Suprapubic skin (tissue), 4 donors: ENCODE data around the gene EFHD1. TPM values are rescaled to one million over a fixed set of nuclear protein-coding genes. Genes with fewer than 3 reads are reported as not detected.

ENCODE experiments used
- DNase-seq, 2 donors: peaks; one replicate each; pipeline ENCODE4 v3.0.0-alpha.2; 2019; ENCODE audit warnings: low spot score in 2 of 2
- H3K27ac ChIP-seq: fragments of 200-600 bp; sonication (generic); one replicate; pipeline ENCODE4 v1.5.1; 2019
- H3K27me3 ChIP-seq: fragments of 200-600 bp; sonication (generic); one replicate; pipeline ENCODE4 v1.5.1; 2019
- H3K36me3 ChIP-seq: fragments of 200-600 bp; sonication (generic); one replicate; pipeline ENCODE4 v1.5.1; 2019
- H3K4me1 ChIP-seq: fragments of 200-600 bp; sonication (generic); one replicate; pipeline ENCODE4 v1.5.1; 2019
- H3K4me3 ChIP-seq: fragments of 200-600 bp; sonication (generic); one replicate; pipeline ENCODE4 v1.5.1; 2019; ENCODE audit warnings: mild to moderate bottlenecking
- H3K9me3 ChIP-seq: fragments of 200-600 bp; sonication (generic); one replicate; pipeline ENCODE4 v1.5.1; 2019
- EP300 ChIP-seq: sonication (generic); formaldehyde crosslinking; IDR thresholded peaks from one replicate; pipeline ENCODE4 v1.6.1; 2017; ENCODE audit warnings: antibody characterized with exemption
- POLR2A ChIP-seq, 2 donors: fragments of 450-650 bp; IDR thresholded peaks; one replicate each; pipeline ENCODE4 v1.6.1; 2017; ENCODE audit warnings: antibody characterized with exemption in 2 of 2, mild to moderate bottlenecking in 2 of 2, moderate library complexity in 2 of 2
- POLR2AphosphoS5 ChIP-seq, 3 donors: sonication (generic); formaldehyde crosslinking; IDR thresholded peaks; one replicate each; pipeline ENCODE4 v1.6.1; 2017; ENCODE audit warnings: antibody characterized with exemption in 3 of 3
- WGBS: methylation state at CpG from one replicate; pipeline ENCODE4 v1.1.5; 2018; 5-methylcytosine and 5-hydroxymethylcytosine counted together
- total RNA-seq, 4 donors: library from RNA; depleted of rRNA; stranded (reverse); fragments of >200 nt; gene quantifications; one replicate each; pipeline ENCODE4 v1.1.0, GENCODE V29; 2016
- TF ChIP-seq, protein P1 (sequence below), 2 donors: fragments of 200-600 bp in 1 of 2; fragments of 450-650 bp in 1 of 2; sonication (generic) in 1 of 2; IDR thresholded peaks; one replicate each; pipeline ENCODE4 v1.5.1; 2016 to 2019; ENCODE audit warnings: antibody characterized with exemption in 2 of 2, mild to moderate bottlenecking in 1 of 2, moderate library complexity in 1 of 2

Gene EFHD1
- total RNA-seq, 4 donors from 2014 or later = 4.2 to 18.4 (median 16.6) TPM

DNA sequence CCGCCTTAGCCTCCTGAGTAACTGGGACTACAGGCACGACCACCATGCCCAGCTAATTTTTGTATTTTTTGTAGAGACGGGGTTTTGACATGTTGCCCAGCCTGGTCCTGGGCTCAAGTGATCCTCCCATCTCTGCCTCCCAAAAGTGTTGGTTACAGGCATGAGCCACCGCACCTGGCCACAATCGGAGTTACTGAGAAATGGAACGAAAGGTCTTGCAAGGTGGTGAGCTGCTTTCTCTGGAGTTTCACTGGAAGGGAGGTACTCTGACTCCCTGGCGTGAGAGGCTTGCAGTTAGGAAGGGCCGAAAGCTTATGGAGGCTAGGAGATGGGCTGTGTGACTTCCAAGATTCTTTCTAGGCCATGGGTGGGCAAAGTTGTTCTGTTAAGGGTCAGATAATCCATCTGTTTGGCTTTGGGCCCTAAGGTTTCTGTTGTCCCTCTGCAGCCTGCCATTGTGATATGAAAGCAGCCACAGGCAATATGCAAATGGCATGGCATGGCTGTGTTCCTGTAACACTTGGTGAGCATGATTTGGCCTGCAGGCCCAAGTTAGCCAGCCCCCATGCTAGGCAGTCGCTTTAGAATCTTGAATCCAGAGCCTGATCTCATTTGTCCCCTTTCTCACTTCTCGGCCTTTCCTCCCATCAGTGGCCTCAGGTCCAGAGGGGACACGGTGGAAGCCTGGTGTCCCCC is 7.9 kb downstream of the EFHD1 start:
- no peaks in the 10 kb centered on the region for H3K4me1 ChIP-seq
- TF ChIP-seq POLR2A (IDR thresholded peaks at IDR 0.05) (no peak), POLR2AphosphoS5 (IDR thresholded peaks at IDR 0.05) (no peak), EP300 (no peak)
- TF ChIP-seq, protein P1, sequence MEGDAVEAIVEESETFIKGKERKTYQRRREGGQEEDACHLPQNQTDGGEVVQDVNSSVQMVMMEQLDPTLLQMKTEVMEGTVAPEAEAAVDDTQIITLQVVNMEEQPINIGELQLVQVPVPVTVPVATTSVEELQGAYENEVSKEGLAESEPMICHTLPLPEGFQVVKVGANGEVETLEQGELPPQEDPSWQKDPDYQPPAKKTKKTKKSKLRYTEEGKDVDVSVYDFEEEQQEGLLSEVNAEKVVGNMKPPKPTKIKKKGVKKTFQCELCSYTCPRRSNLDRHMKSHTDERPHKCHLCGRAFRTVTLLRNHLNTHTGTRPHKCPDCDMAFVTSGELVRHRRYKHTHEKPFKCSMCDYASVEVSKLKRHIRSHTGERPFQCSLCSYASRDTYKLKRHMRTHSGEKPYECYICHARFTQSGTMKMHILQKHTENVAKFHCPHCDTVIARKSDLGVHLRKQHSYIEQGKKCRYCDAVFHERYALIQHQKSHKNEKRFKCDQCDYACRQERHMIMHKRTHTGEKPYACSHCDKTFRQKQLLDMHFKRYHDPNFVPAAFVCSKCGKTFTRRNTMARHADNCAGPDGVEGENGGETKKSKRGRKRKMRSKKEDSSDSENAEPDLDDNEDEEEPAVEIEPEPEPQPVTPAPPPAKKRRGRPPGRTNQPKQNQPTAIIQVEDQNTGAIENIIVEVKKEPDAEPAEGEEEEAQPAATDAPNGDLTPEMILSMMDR (IDR thresholded peaks at IDR 0.05) = no peak
- H3K36me3 ChIP-seq = no peaks in the 10 kb centered on the region
- H3K4me3 ChIP-seq = no peak overlapping the region
- no peak for DNase-seq
- H3K9me3 ChIP-seq = no peaks in the 10 kb centered on the region
- 96% methylated on average over 11 of the region's 11 CpGs for WGBS
- no peak overlapping the region for H3K27ac ChIP-seq
- H3K27me3 ChIP-seq = no peaks in the 10 kb centered on the region

DNA sequence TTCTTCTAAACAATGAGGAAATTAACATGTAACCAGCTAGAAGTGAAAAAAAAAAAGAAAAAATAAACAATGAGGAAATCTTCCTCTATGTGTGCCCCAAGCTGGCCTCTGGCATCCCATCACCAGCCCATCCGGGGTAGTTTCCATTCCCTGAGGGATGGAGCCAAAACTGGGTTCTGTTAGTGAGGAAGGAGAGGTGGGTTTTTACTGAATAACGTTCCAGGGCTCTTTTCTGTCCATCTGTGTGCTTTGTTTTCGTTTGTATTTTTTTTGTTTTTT is 9.7 kb downstream of the EFHD1 start:
- 58% methylated on average over 3 of the region's 3 CpGs for WGBS
- no peaks in the 10 kb centered on the region for H3K27me3 ChIP-seq
- H3K4me3 ChIP-seq = no peak overlapping the region
- no peak for TF ChIP-seq POLR2A (IDR thresholded peaks at IDR 0.05)
- TF ChIP-seq, protein P1 (IDR thresholded peaks at IDR 0.05) = no peak
- no peak for TF ChIP-seq EP300
- no peak for TF ChIP-seq POLR2AphosphoS5 (IDR thresholded peaks at IDR 0.05)
- H3K27ac ChIP-seq = no peak overlapping the region
- no peaks in the 10 kb centered on the region for H3K9me3 ChIP-seq
- no peak for DNase-seq
- H3K4me1 ChIP-seq = no peaks in the 10 kb centered on the region
- no peaks in the 10 kb centered on the region for H3K36me3 ChIP-seq

DNA sequence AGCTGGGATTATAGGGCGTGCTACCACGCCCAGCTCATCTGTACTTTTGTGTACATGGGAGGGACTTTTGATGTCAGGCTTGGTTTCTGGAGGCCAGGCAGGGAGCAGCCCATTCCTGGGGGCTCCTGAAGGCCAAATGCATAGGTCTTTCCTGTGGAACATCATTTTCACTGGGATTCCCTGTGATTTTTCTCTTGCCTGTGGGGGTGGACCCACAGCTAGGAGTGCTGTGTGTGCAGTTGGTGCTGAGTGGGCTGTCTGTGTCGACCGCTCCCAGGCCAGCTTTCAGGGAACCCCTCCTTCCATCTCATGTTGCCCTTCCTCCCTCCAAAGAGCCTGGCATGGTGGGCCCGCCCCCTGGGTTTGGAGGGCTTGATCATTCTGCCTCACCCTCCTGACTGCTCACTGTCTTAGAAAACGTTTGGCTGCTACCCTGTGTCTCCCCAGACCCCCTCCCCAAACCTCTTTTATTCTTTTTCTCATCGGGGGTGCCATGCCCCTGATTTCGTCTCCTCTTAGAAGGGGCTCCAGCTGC is 10.5 kb downstream of the EFHD1 start:
- H3K9me3 ChIP-seq = no peaks in the 10 kb centered on the region
- no peak overlapping the region for H3K4me3 ChIP-seq
- H3K27ac ChIP-seq = no peak overlapping the region
- TF ChIP-seq POLR2A (IDR thresholded peaks at IDR 0.05) (no peak), EP300 (no peak), POLR2AphosphoS5 (IDR thresholded peaks at IDR 0.05) (no peak)
- TF ChIP-seq, protein P1 (IDR thresholded peaks at IDR 0.05) = no peak
- no peaks in the 10 kb centered on the region for H3K4me1 ChIP-seq
- H3K36me3 ChIP-seq = no peaks in the 10 kb centered on the region
- DNase-seq = no peak
- WGBS = 76% methylated on average over 8 of the region's 8 CpGs
- no peaks in the 10 kb centered on the region for H3K27me3 ChIP-seq

DNA sequence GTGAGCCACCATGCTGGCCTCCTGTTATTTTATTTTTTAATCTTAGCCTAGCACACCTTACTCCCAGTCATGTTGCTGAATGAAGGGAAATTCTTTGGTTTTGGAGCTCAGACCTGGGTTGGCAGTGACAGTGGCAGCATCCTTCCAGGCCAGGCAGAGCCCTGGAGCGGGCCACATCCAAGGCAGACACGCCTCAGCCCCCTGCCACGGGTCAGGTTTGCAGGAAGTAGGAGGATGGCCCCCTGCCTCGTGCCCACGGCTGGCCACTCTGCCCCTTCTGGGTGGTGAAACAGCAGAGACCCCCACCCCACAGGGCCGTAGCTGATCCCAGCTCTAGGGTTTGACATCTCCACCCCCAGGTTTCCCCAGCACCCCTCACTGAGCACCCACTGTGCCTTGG is 11.7 kb downstream of the EFHD1 start:
- DNase-seq = no peak
- Histone ChIP-seq H3K36me3 (no peaks in the 10 kb centered on the region), H3K4me1 (no peaks in the 10 kb centered on the region), H3K27ac (no peak overlapping the region), H3K9me3 (no peaks in the 10 kb centered on the region), H3K4me3 (no peak overlapping the region), H3K27me3 (no peaks in the 10 kb centered on the region)
- WGBS = 88% methylated on average over 4 of the region's 6 CpGs
- TF ChIP-seq POLR2A (IDR thresholded peaks at IDR 0.05) (no peak), POLR2AphosphoS5 (IDR thresholded peaks at IDR 0.05) (no peak), EP300 (no peak)
- TF ChIP-seq, protein P1 (IDR thresholded peaks at IDR 0.05) = no peak

DNA sequence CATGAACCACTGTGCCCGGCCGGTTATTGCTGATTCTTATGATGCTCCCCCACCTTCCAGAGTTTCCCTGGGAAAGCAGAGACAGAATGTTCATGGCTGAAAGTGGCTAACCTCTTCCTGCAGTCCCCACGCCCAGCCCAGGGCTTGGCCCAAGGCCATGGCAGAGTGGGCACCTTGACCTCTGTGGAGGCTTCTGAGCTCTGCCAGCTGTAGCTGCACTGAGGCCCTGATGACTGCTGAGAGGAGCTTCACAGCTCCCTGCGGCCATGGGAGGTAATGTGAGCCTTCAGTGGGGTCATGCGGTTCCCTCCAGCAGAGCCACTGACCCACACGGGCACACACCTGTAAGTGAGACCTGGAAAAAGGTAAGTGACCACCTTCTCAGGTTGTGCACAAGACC is 13.3 kb downstream of the EFHD1 start:
- H3K27ac ChIP-seq = no peak overlapping the region
- no peaks in the 10 kb centered on the region for H3K27me3 ChIP-seq
- TF ChIP-seq POLR2A (IDR thresholded peaks at IDR 0.05) (no peak), POLR2AphosphoS5 (IDR thresholded peaks at IDR 0.05) (no peak), EP300 (no peak)
- TF ChIP-seq, protein P1 (IDR thresholded peaks at IDR 0.05) = no peak
- no peak for DNase-seq
- H3K9me3 ChIP-seq = no peaks in the 10 kb centered on the region
- no peaks in the 10 kb centered on the region for H3K4me1 ChIP-seq
- no peak overlapping the region for H3K4me3 ChIP-seq
- H3K36me3 ChIP-seq = no peaks in the 10 kb centered on the region
- WGBS = 78% methylated on average over 5 of the region's 6 CpGs
